CD4-positive, alpha-beta T cell treated with Interferon alpha-2 for 1 hour (primary cell): Measurements from ENCODE around the gene GAS6.
A peak's percentile ranks its signal among the peaks of the same experiment; 100 is the strongest.

Experiments
- DNase-seq, 2 donors: peaks; one replicate each; pipeline ENCODE4 v3.0.0-alpha.2; 2020 to 2022

GAS6 gene

GRCh38 chr13:113818700-113819295 lies 45.1 kb downstream of the GAS6 start:
- no peak for DNase-seq

GRCh38 chr13:113817860-113818691 lies 45.8 kb downstream of the GAS6 start:
- DNase-seq, result no peak

GRCh38 chr13:113816946-113817859 lies 46.7 kb downstream of the GAS6 start:
- DNase-seq, result peak; percentile 84 to 88

GRCh38 chr13:113816254-113816929 lies 47.5 kb downstream of the GAS6 start:
- DNase-seq, result no peak

- peak; percentile 42 to 47 for DNase-seq
These were observed 48.5 kb downstream of the GAS6 start for GRCh38 chr13:113815151-113816058.

GRCh38 chr13:113814435-113814821 lies 49.4 kb downstream of the GAS6 start:
- DNase-seq, result no peak

GRCh38 chr13:113813749-113814434 lies 50.0 kb downstream of the GAS6 start:
- DNase-seq, result no peak

- DNase-seq, result no peak
These were observed 50.7 kb downstream of the GAS6 start for GRCh38 chr13:113813070-113813748.

GRCh38 chr13:113812178-113813040 lies 51.5 kb downstream of the GAS6 start:
- DNase-seq, result no peak

GRCh38 chr13:113811081-113811928 lies 52.6 kb downstream of the GAS6 start:
- DNase-seq, result no peak

- DNase-seq, result no peak
These were observed 53.2 kb downstream of the GAS6 start for GRCh38 chr13:113810640-113811039.

- no peak for DNase-seq
These were observed 53.9 kb downstream of the GAS6 start for GRCh38 chr13:113809934-113810333.

- no peak for DNase-seq
These were observed 55.6 kb downstream of the GAS6 start for GRCh38 chr13:113808058-113808834.

GRCh38 chr13:113806526-113806925 lies 57.4 kb downstream of the GAS6 start:
- no peak for DNase-seq

GRCh38 chr13:113806104-113806471 lies 57.8 kb downstream of the GAS6 start:
- DNase-seq, result no peak

- DNase-seq, result no peak
These were observed 58.3 kb downstream of the GAS6 start for GRCh38 chr13:113805431-113806103.
